WTC11 (cell line): ENCODE results near the gene CDYL. TPM values are rescaled to one million over a fixed set of nuclear protein-coding genes. Genes with fewer than 3 reads are reported as not detected.
A peak's percentile ranks its signal among the peaks of the same experiment; 100 is the strongest.

Source experiments
- ATAC-seq: fragments of 200-7000 bp; cut with Tn5 transposase; 2 replicates; pipeline ENCODE4 v1.10.0; 2021; ENCODE audit warnings: mild to moderate bottlenecking, moderate library complexity
- CTCF ChIA-PET: fragments of 300-600 bp; sonication (Branson Sonifier 250); formaldehyde crosslinking; loops from one replicate; lab custom pipeline; 2021; ENCODE audit warnings: antibody characterized with exemption; lab: Charles Lee
- POLR2A ChIA-PET: fragments of 350-600 bp; sonication (Branson Sonifier 250); formaldehyde crosslinking; loops from one replicate; lab custom pipeline; 2021; ENCODE audit warnings: antibody characterized with exemption; lab: Charles Lee
- DNase-seq: peaks from one replicate; pipeline ENCODE4 v3.0.0; 2021; ENCODE audit warnings: low spot score
- H3K27ac Mint-ChIP-seq: 2 replicates; pipeline ENCODE4 v1.8.0; 2021; ENCODE audit warnings: mixed read lengths
- H3K27me3 Mint-ChIP-seq: 2 replicates; pipeline ENCODE4 v1.8.0; 2021; ENCODE audit warnings: low read depth, mild to moderate bottlenecking, moderate library complexity, mixed read lengths
- H3K36me3 Mint-ChIP-seq: 2 replicates; pipeline ENCODE4 v1.8.0; 2021; ENCODE audit warnings: mixed read lengths
- H3K4me1 Mint-ChIP-seq: 2 replicates; pipeline ENCODE4 v1.8.0; 2022; ENCODE audit warnings: mixed read lengths
- H3K4me3 Mint-ChIP-seq: 2 replicates; pipeline ENCODE4 v1.8.0; 2021; ENCODE audit warnings: mild to moderate bottlenecking, moderate library complexity, mixed read lengths
- H3K9me3 Mint-ChIP-seq: 2 replicates; pipeline ENCODE4 v1.8.0; 2021; ENCODE audit warnings: mixed read lengths
- CREM ChIP-seq: sonication (generic); formaldehyde crosslinking; IDR thresholded peaks from 2 replicates; pipeline ENCODE4 v1.8.1; 2022; ENCODE audit warnings: mild to moderate bottlenecking, missing genetic modification reagents, moderate library complexity
- E2F1 ChIP-seq: sonication (generic); formaldehyde crosslinking; IDR thresholded peaks from 2 replicates; pipeline ENCODE4 v1.8.0; 2022; ENCODE audit warnings: mild to moderate bottlenecking, missing genetic modification reagents
- ELF4 ChIP-seq: sonication (generic); formaldehyde crosslinking; IDR thresholded peaks from 2 replicates; pipeline ENCODE4 v1.8.1; 2022; ENCODE audit warnings: low read depth, mild to moderate bottlenecking, moderate library complexity, missing genetic modification reagents
- FOXJ3 ChIP-seq: sonication (generic); formaldehyde crosslinking; IDR thresholded peaks from 2 replicates; pipeline ENCODE4 v1.9.0; 2021; ENCODE audit warnings: missing genetic modification reagents, mild to moderate bottlenecking, borderline replicate concordance
- FOXP1 ChIP-seq: sonication (generic); formaldehyde crosslinking; IDR thresholded peaks from 2 replicates; pipeline ENCODE4 v1.8.0; 2022; ENCODE audit warnings: missing genetic modification reagents, mild to moderate bottlenecking, moderate library complexity, borderline replicate concordance
- FOXP4 ChIP-seq: sonication (generic); formaldehyde crosslinking; IDR thresholded peaks from 2 replicates; pipeline ENCODE4 v1.8.0; 2022; ENCODE audit warnings: mild to moderate bottlenecking, missing genetic modification reagents
- HMGA2 ChIP-seq: fragments of 250-450 bp; sonication (Bioruptor Pico); IDR thresholded peaks from 2 replicates; pipeline ENCODE4 v1.4.0; 2021; ENCODE audit warnings: mild to moderate bottlenecking, moderate library complexity
- HMGXB4 ChIP-seq: sonication (generic); formaldehyde crosslinking; IDR thresholded peaks from 2 replicates; pipeline ENCODE4 v1.8.1; 2023; ENCODE audit warnings: mild to moderate bottlenecking, moderate library complexity, missing genetic modification reagents
- IRF2 ChIP-seq: sonication (generic); formaldehyde crosslinking; IDR thresholded peaks from 2 replicates; pipeline ENCODE4 v1.8.0; 2022; ENCODE audit warnings: low read depth, missing genetic modification reagents, borderline replicate concordance
- JAZF1 ChIP-seq: fragments of 250-450 bp; sonication (Bioruptor Pico); IDR thresholded peaks from 2 replicates; pipeline ENCODE4 v1.9.0; 2021; ENCODE audit warnings: moderate library complexity, mild to moderate bottlenecking, inconsistent platforms
- MAX ChIP-seq: sonication (generic); formaldehyde crosslinking; IDR thresholded peaks from 2 replicates; pipeline ENCODE4 v1.8.0; 2022; ENCODE audit warnings: mild to moderate bottlenecking, missing genetic modification reagents
- MXD4 ChIP-seq: fragments of 250-450 bp; sonication (Bioruptor Pico); IDR thresholded peaks from 2 replicates; pipeline ENCODE4 v1.8.0; 2021; ENCODE audit warnings: mild to moderate bottlenecking, moderate library complexity, borderline replicate concordance
- NFE2L1 ChIP-seq: sonication (generic); formaldehyde crosslinking; IDR thresholded peaks from 2 replicates; pipeline ENCODE4 v1.8.1; 2023; ENCODE audit warnings: missing genetic modification reagents
- NFYB ChIP-seq: sonication (generic); formaldehyde crosslinking; conservative IDR thresholded peaks from 2 replicates; pipeline ENCODE4 v1.8.0; 2022; ENCODE audit warnings: low read depth, missing genetic modification reagents
- NR1H2 ChIP-seq: sonication (generic); formaldehyde crosslinking; IDR thresholded peaks from 2 replicates; pipeline ENCODE4 v1.9.0; 2021; ENCODE audit warnings: mild to moderate bottlenecking, moderate library complexity, missing genetic modification reagents
- PREB ChIP-seq: sonication (generic); formaldehyde crosslinking; IDR thresholded peaks from 2 replicates; pipeline ENCODE4 v1.8.1; 2022; ENCODE audit warnings: mild to moderate bottlenecking, missing genetic modification reagents, moderate library complexity, borderline replicate concordance
- SP1 ChIP-seq: sonication (generic); formaldehyde crosslinking; conservative IDR thresholded peaks from 2 replicates; pipeline ENCODE4 v1.8.1; 2022; ENCODE audit warnings: missing genetic modification reagents
- ZNF121 ChIP-seq: sonication (generic); formaldehyde crosslinking; IDR thresholded peaks from 2 replicates; pipeline ENCODE4 v1.8.0; 2023; ENCODE audit warnings: missing genetic modification reagents
- ZNF232 ChIP-seq: sonication (generic); formaldehyde crosslinking; IDR thresholded peaks from 2 replicates; pipeline ENCODE4 v1.8.0; 2022; ENCODE audit warnings: mild to moderate bottlenecking, missing genetic modification reagents
- ZNF423 ChIP-seq: fragments of 250-450 bp; sonication (Bioruptor Pico); IDR thresholded peaks from 2 replicates; pipeline ENCODE4 v2.1.2; 2022; ENCODE audit warnings: mild to moderate bottlenecking, moderate library complexity
- total RNA-seq: library from RNA; stranded (reverse); gene quantifications from 3 replicates; pipeline ENCODE4 v1.2.3, GENCODE V29; 2021

The CDYL gene
- total RNA-seq, 1 experiment from 2014 or later: 92.0 TPM

GRCh38 chr6:4950076-4950475 lies 173.9 kb downstream of the CDYL start:
- ChIA-PET CTCF (interaction anchor here (1.8 kb wide), 1 partner anchor 81 kb away, joined by 5 read pairs; no protein-coding TSS in a partner anchor), POLR2A (no interaction called here)
- no peak for DNase-seq
- peak; percentile 31 for ATAC-seq
- no peaks in the 10 kb centered on the region for H3K9me3 Mint-ChIP-seq
- no peaks in the 10 kb centered on the region for H3K27me3 Mint-ChIP-seq
- H3K4me1 Mint-ChIP-seq: peaks cover 40% of the 10 kb centered on the region
- TF ChIP-seq NFYB (CRISPR knock-in tag) (no peak), PREB (CRISPR knock-in tag) (no peak), ELF4 (no peak), IRF2 (CRISPR knock-in tag) (no peak), ZNF121 (no peak), HMGA2 (CRISPR knock-in tag) (no peak), NR1H2 (CRISPR knock-in tag) (no peak), SP1 (CRISPR knock-in tag) (no peak), FOXP1 (no peak), FOXJ3 (CRISPR knock-in tag) (no peak), ZNF232 (CRISPR knock-in tag) (no peak), E2F1 (no peak), MXD4 (no peak), CREM (CRISPR knock-in tag) (no peak)
- H3K36me3 Mint-ChIP-seq: peaks cover 48% of the 10 kb centered on the region
- H3K4me3 Mint-ChIP-seq: no peak overlapping the region
- peak overlapping the region; percentile 71 for H3K27ac Mint-ChIP-seq

- POLR2A ChIA-PET: interaction anchor here (0.6 kb wide), 1 partner anchor 159 kb away, joined by 6 read pairs; no protein-coding TSS in a partner anchor
- DNase-seq: no peak
Measured at GRCh38 chr6:4950836-4951533, 174.8 kb downstream of the CDYL start.

More at GRCh38 chr6:4950836-4951533, 174.8 kb downstream of the CDYL start:
- peaks cover 40% of the 10 kb centered on the region for H3K4me1 Mint-ChIP-seq
- H3K27ac Mint-ChIP-seq: peak overlapping the region; percentile 60
- TF ChIP-seq ZNF423 (no peak), FOXP4 (CRISPR knock-in tag) (no peak), ZNF121 (no peak), MAX (CRISPR knock-in tag) (no peak), HMGXB4 (CRISPR knock-in tag) (no peak), ZNF232 (CRISPR knock-in tag) (no peak), JAZF1 (no peak), NFE2L1 (no peak), IRF2 (CRISPR knock-in tag) (no peak), PREB (CRISPR knock-in tag) (no peak)
- peaks cover 47% of the 10 kb centered on the region for H3K36me3 Mint-ChIP-seq
- no peaks in the 10 kb centered on the region for H3K9me3 Mint-ChIP-seq
- ATAC-seq: no peak
- CTCF ChIA-PET: interaction anchor here (1.8 kb wide), 1 partner anchor 80 kb away, joined by 5 read pairs; no protein-coding TSS in a partner anchor
- no peak overlapping the region for H3K4me3 Mint-ChIP-seq
- H3K27me3 Mint-ChIP-seq: no peaks in the 10 kb centered on the region
